ENCODE results near the gene IP6K2.

- TF ChIP-seq POLR2A (IDR thresholded peaks at IDR 0.05) (no peak), POLR2AphosphoS5 (IDR thresholded peaks at IDR 0.05) (peak; percentile 42 to 63 (median 48))
These were observed 22.2 kb downstream of the IP6K2 start for GRCh38 chr3:48694610-48695392.
